Esophagus squamous epithelium (tissue), 5 donors: ENCODE results near the gene AK8. TPM values are rescaled to one million over a fixed set of nuclear protein-coding genes. Genes with fewer than 3 reads are reported as not detected.

ENCODE experiments used
- DNase-seq: peaks from one replicate; lab custom pipeline; 2025; lab: John Stamatoyannopoulos, UW
- H3K27ac ChIP-seq, 4 donors: fragments of 200-600 bp; sonication (generic); one replicate each; pipeline ENCODE4 v1.5.1; 2016 to 2019; ENCODE audit warnings: mild to moderate bottlenecking in 1 of 4
- H3K27me3 ChIP-seq, 4 donors: fragments of 200-600 bp; sonication (generic); 1 replicate in 3 of 4; 2 replicates in 1 of 4; pipeline versions ENCODE4 v1.5.1 to v1.6.0; 2017 to 2021; ENCODE audit warnings: antibody characterized with exemption in 1 of 4
- H3K36me3 ChIP-seq, 3 donors: fragments of 200-600 bp; sonication (generic); one replicate each; pipeline ENCODE4 v1.5.1; 2016 to 2019
- H3K4me1 ChIP-seq, 3 donors: fragments of 200-600 bp; sonication (generic); one replicate each; pipeline ENCODE4 v1.5.1; 2017 to 2019
- H3K4me3 ChIP-seq, 4 donors: fragments of 200-600 bp; sonication (generic); 1 replicate in 3 of 4; 2 replicates in 1 of 4; pipeline ENCODE4 v1.5.1; 2016 to 2019; ENCODE audit warnings: mild to moderate bottlenecking in 2 of 4, moderate library complexity in 1 of 4
- H3K9me3 ChIP-seq, 3 donors: fragments of 200-600 bp; sonication (generic); one replicate each; pipeline ENCODE4 v1.5.1; 2016 to 2019
- POLR2A ChIP-seq, 4 donors: fragments of 450-650 bp; IDR thresholded peaks; one replicate each; pipeline ENCODE4 v1.6.1; 2017; ENCODE audit warnings: antibody characterized with exemption in 4 of 4, mild to moderate bottlenecking in 4 of 4, moderate library complexity in 3 of 4
- WGBS, 2 donors: methylation state at CpG; one replicate each; pipeline ENCODE4 v1.1.5; 2018; 5-methylcytosine and 5-hydroxymethylcytosine counted together
- intact Hi-C: fragments of 100-400 bp; cut with DNase I; formaldehyde crosslinking; loops from one replicate; pipeline ENCODE4 v1.15.0; 2022
- total RNA-seq, 4 donors: library from RNA; depleted of rRNA; stranded (reverse); fragments of >200 nt; gene quantifications; one replicate each; pipeline ENCODE4 v1.1.0, GENCODE V29; 2016
- TF ChIP-seq, protein P1 (sequence below), 6 experiments: fragments of 450-650 bp in 4 of 6; fragments of 200-600 bp in 2 of 6; sonication (generic) in 2 of 6; IDR thresholded peaks; one replicate each; pipeline ENCODE4 v1.5.1; 2016 to 2019; ENCODE audit warnings: antibody characterized with exemption in 6 of 6, mild to moderate bottlenecking in 4 of 6, moderate library complexity in 4 of 6
- donor health status: DM: yes; HTN: yes; CAD: no.

AK8 gene
- total RNA-seq, 4 donors from 2014 or later: 0.38 to 1.1 (median 0.48) TPM; not detected in 1

DNA sequence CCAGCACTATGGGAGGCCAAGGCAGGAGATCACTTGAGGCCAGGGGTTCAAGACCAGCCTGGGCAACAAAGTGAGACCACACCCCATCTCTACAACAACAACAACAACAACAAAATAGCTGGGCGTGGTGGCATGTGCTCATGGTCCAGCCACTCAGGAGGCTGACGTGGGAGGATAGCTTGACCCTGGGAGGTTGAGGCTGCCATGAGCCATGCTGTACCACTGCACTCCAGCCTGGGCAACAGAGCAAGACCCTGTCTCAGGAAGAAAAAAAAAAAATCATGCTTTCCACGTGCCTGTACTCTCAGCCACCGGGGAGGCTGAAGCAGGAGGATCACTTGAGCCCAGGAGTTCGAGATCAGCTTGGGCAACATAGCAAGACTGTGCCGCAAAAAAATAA lies 36.8 kb upstream of the AK8 start:
- Histone ChIP-seq H3K4me3 (no peak overlapping the region), H3K27ac (no peak overlapping the region), H3K4me1 (no peaks in the 10 kb centered on the region), H3K36me3 (peaks cover 19 to 98% (median 23%) of the 10 kb centered on the region in 3 donors), H3K27me3 (no peaks in the 10 kb centered on the region), H3K9me3 (no peaks in the 10 kb centered on the region)
- no peak for DNase-seq
- TF ChIP-seq, protein P1, sequence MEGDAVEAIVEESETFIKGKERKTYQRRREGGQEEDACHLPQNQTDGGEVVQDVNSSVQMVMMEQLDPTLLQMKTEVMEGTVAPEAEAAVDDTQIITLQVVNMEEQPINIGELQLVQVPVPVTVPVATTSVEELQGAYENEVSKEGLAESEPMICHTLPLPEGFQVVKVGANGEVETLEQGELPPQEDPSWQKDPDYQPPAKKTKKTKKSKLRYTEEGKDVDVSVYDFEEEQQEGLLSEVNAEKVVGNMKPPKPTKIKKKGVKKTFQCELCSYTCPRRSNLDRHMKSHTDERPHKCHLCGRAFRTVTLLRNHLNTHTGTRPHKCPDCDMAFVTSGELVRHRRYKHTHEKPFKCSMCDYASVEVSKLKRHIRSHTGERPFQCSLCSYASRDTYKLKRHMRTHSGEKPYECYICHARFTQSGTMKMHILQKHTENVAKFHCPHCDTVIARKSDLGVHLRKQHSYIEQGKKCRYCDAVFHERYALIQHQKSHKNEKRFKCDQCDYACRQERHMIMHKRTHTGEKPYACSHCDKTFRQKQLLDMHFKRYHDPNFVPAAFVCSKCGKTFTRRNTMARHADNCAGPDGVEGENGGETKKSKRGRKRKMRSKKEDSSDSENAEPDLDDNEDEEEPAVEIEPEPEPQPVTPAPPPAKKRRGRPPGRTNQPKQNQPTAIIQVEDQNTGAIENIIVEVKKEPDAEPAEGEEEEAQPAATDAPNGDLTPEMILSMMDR (IDR thresholded peaks at IDR 0.05): no peak
- no peak for TF ChIP-seq POLR2A (IDR thresholded peaks at IDR 0.05)
- 90 to 94% methylated on average over 6 of the region's 6 CpGs for WGBS, 2 donors
- intact Hi-C loops: no loop called here

DNA sequence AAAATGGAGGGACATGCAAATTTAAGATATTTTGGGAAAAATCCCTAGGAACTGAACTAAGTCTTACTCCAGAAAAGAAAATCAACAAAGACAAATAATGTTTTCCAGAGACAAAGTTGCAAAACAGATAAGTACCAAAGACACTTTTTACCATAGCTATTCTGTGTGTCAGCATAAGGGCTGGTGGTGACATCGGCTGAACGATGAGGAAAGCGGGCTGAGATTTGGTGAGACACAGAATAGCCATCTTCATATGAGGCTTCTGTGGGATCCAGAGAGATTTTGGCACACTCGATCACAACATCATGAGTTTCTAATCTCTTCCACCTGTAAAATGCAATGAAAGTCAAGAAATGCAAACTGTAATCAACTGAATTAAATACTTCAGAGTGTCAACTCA lies 34.0 kb upstream of the AK8 start:
- DNase-seq: no peak
- H3K36me3 ChIP-seq: peaks cover 7 to 98% (median 29%) of the 10 kb centered on the region in 3 donors
- H3K27me3 ChIP-seq: no peaks in the 10 kb centered on the region
- TF ChIP-seq, protein P1 (IDR thresholded peaks at IDR 0.05): no peak
- no peak for TF ChIP-seq POLR2A (IDR thresholded peaks at IDR 0.05)
- no peak overlapping the region for H3K4me3 ChIP-seq
- no peaks in the 10 kb centered on the region for H3K9me3 ChIP-seq
- no peak overlapping the region for H3K27ac ChIP-seq
- no peaks in the 10 kb centered on the region for H3K4me1 ChIP-seq
- intact Hi-C loops: no loop called here
- 94 to 98% methylated on average over 4 of the region's 4 CpGs for WGBS, 2 donors

DNA sequence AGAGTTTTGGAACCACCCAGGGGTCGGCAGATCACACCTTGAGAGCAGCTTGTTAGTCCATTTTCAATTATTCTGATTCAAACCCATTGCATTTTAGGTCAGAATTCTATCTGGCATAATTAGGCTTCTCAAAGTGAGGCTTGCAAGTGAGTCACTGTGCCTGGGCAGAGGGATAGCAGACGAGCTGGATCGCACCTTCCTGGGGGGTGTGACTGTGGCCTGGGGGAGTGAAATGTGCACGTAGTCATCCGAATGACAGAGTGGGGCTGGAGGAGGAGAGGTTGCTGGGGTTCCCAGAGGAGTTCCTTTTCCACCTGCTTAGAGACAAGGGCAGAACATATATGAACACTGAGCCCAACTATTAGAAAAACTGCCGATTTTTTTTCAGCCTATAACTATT lies 32.3 kb upstream of the AK8 start:
- Histone ChIP-seq H3K27me3 (no peaks in the 10 kb centered on the region), H3K36me3 (peaks cover 7 to 97% (median 29%) of the 10 kb centered on the region in 3 donors), H3K4me1 (no peaks in the 10 kb centered on the region), H3K9me3 (no peaks in the 10 kb centered on the region), H3K4me3 (no peak overlapping the region), H3K27ac (no peak overlapping the region)
- 79 to 86% methylated on average over 6 of the region's 6 CpGs for WGBS, 2 donors
- intact Hi-C loops: no loop called here
- TF ChIP-seq, protein P1 (IDR thresholded peaks at IDR 0.05): no peak
- TF ChIP-seq POLR2A (IDR thresholded peaks at IDR 0.05): no peak
- DNase-seq: no peak

DNA sequence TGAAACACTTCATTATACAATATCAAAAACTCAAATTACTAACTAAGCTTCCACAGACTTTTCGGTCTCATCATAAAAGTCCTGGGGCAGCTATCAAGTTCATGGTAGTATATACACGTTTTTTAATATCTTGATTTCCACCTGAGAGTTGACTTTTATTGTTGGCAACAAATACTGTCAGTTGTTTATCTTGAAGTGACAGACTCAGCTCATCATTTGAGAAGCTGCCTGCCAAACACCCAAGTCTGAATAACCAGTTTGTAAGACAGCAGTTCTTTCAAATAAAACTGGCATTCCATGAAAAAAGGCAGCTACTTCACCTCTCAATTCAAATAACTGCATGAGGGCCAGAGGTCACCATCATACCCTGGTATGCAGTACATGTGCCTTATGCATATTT lies 31.2 kb upstream of the AK8 start:
- TF ChIP-seq, protein P1 (IDR thresholded peaks at IDR 0.05): no peak
- TF ChIP-seq POLR2A (IDR thresholded peaks at IDR 0.05): no peak
- DNase-seq: no peak
- 71 to 88% methylated on average over 2 of the region's 2 CpGs for WGBS, 2 donors
- peaks cover 7 to 97% (median 26%) of the 10 kb centered on the region in 3 donors for H3K36me3 ChIP-seq
- no peaks in the 10 kb centered on the region for H3K9me3 ChIP-seq
- H3K27ac ChIP-seq: no peak overlapping the region
- H3K4me3 ChIP-seq: no peak overlapping the region
- intact Hi-C loops: loop anchor here (10.0 kb wide), 1 partner anchor 65 kb away; the partner anchor contains the start of gene GFI1B
- H3K27me3 ChIP-seq: no peaks in the 10 kb centered on the region
- H3K4me1 ChIP-seq: no peaks in the 10 kb centered on the region

DNA sequence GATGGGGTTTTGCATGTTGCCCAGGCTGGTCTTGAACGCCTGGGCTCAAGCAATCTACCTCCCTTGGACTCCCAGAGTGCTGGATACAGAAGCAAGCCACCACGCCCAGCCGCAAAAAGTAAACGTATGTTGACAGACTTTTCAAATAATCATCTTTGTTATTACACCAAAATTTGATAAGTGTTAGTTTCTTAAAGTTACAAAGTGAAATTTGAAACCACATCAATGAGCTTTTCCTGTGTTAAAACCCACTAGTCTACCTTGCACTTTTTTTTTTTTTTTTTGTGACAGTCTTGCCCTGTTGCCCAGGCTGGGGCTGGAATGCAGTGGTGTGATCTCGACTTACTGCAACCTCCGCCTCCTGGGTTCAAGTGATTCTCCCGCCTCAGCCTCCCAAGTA lies 30.6 kb upstream of the AK8 start:
- Histone ChIP-seq H3K4me3 (no peak overlapping the region), H3K36me3 (peaks cover 11 to 98% (median 28%) of the 10 kb centered on the region in 3 donors), H3K9me3 (no peaks in the 10 kb centered on the region), H3K27me3 (no peaks in the 10 kb centered on the region), H3K27ac (no peak overlapping the region), H3K4me1 (no peaks in the 10 kb centered on the region)
- TF ChIP-seq POLR2A (IDR thresholded peaks at IDR 0.05): no peak
- TF ChIP-seq, protein P1 (IDR thresholded peaks at IDR 0.05): no peak
- no peak for DNase-seq
- intact Hi-C loops: loop anchor here (10.0 kb wide), 1 partner anchor 66 kb away; the partner anchor contains the start of gene GFI1B
- WGBS, 2 donors: 82 to 87% methylated on average over 6 to 7 of the region's 7 CpGs
